ENCODE data around the gene TBX21. TPM values are rescaled to one million over a fixed set of nuclear protein-coding genes. Genes with fewer than 3 reads are reported as not detected.
"Not testable (repeated sequence)": the region's sequence is repeated elsewhere in the genome, so short reads cannot be mapped to it uniquely, and the experiment has no call there.

The TBX21 gene
- total RNA-seq, 2 donors from 2014 or later = 1.8 TPM; not detected in 1

GRCh38 chr17:47757386-47757785, 24.4 kb downstream of the TBX21 start:
- peaks cover 16% of the 10 kb centered on the region for H3K9me3 ChIP-seq
- no peaks in the 10 kb centered on the region for H3K27me3 ChIP-seq (replicated peaks; ENCODE audit: insufficient read depth)
- no peaks in the 10 kb centered on the region for H3K4me1 ChIP-seq (ENCODE audit: control insufficient read depth in 1 of 2, low read depth in 2 of 2)
- DNase-seq (ENCODE audit: low spot score) = no peak
- no peak overlapping the region for H3K4me3 ChIP-seq
- no peaks in the 10 kb centered on the region for H3K36me3 ChIP-seq
- no peak for ATAC-seq (ENCODE audit: insufficient number of reproducible peaks, low FRiP score, low read depth)
- H3K27ac ChIP-seq = no peak overlapping the region
- no peak for TF ChIP-seq CTCF (IDR thresholded peaks at IDR 0.05)

GRCh38 chr17:47760409-47761140, 27.5 kb downstream of the TBX21 start:
- H3K36me3 ChIP-seq = no peaks in the 10 kb centered on the region
- no peak for TF ChIP-seq CTCF (IDR thresholded peaks at IDR 0.05)
- no peak for ATAC-seq (ENCODE audit: insufficient number of reproducible peaks, low FRiP score, low read depth)
- H3K27me3 ChIP-seq (replicated peaks; ENCODE audit: insufficient read depth) = peaks cover 4% of the 10 kb centered on the region
- DNase-seq (ENCODE audit: low spot score) = no peak
- peaks cover 20% of the 10 kb centered on the region for H3K9me3 ChIP-seq
- H3K27ac ChIP-seq = no peak overlapping the region
- H3K4me1 ChIP-seq (ENCODE audit: control insufficient read depth in 1 of 2, low read depth in 2 of 2) = no peaks in the 10 kb centered on the region
- no peak overlapping the region for H3K4me3 ChIP-seq

GRCh38 chr17:47762728-47763127, 29.7 kb downstream of the TBX21 start:
- Histone ChIP-seq H3K4me3 (no peak overlapping the region), H3K9me3 (peaks cover 20% of the 10 kb centered on the region), H3K27ac (no peak overlapping the region), H3K36me3 (no peaks in the 10 kb centered on the region), H3K27me3 (replicated peaks; ENCODE audit: insufficient read depth) (peaks cover 4% of the 10 kb centered on the region), H3K4me1 (ENCODE audit: control insufficient read depth in 1 of 2, low read depth in 2 of 2) (no peaks in the 10 kb centered on the region)
- DNase-seq (ENCODE audit: low spot score) (no peak), ATAC-seq (ENCODE audit: insufficient number of reproducible peaks, low FRiP score, low read depth) (no peak)
- no peak for TF ChIP-seq CTCF (IDR thresholded peaks at IDR 0.05)

- no peak for TF ChIP-seq CTCF (IDR thresholded peaks at IDR 0.05)
- no peak overlapping the region for H3K4me3 ChIP-seq
- H3K27ac ChIP-seq = no peak overlapping the region
- H3K4me1 ChIP-seq (ENCODE audit: control insufficient read depth in 1 of 2, low read depth in 2 of 2) = no peaks in the 10 kb centered on the region
- peaks cover 20% of the 10 kb centered on the region for H3K9me3 ChIP-seq
- ATAC-seq (ENCODE audit: insufficient number of reproducible peaks, low FRiP score, low read depth) = no peak
- no peak for DNase-seq (ENCODE audit: low spot score)
- H3K27me3 ChIP-seq (replicated peaks; ENCODE audit: insufficient read depth) = peaks cover 4% of the 10 kb centered on the region
- H3K36me3 ChIP-seq = no peaks in the 10 kb centered on the region
These were observed 31.0 kb downstream of the TBX21 start for GRCh38 chr17:47763913-47764582.

GRCh38 chr17:47773649-47774048, 40.6 kb downstream of the TBX21 start:
- not testable (repeated sequence) for H3K4me3 ChIP-seq; H3K36me3 ChIP-seq; H3K9me3 ChIP-seq; H3K27me3 ChIP-seq (replicated peaks; ENCODE audit: insufficient read depth); H3K4me1 ChIP-seq (ENCODE audit: control insufficient read depth in 1 of 2, low read depth in 2 of 2); ATAC-seq (ENCODE audit: insufficient number of reproducible peaks, low FRiP score, low read depth); DNase-seq (ENCODE audit: low spot score); H3K27ac ChIP-seq
